ACHN (cell line): ENCODE measurements around the gene ECI2.

Experiments
- DNase-seq: peaks from one replicate; pipeline ENCODE4 v3.0.0-alpha.2; 2015
- in situ Hi-C: cut with HindIII; loops from 2 replicates; pipeline ENCODE4 v1.10.0; 2017; ENCODE audit warnings: low sequenced_read_pairs, low pct_ligation_motif_present, low pct_unique_long_range_greater_than_20kb

The ECI2 gene

DNA sequence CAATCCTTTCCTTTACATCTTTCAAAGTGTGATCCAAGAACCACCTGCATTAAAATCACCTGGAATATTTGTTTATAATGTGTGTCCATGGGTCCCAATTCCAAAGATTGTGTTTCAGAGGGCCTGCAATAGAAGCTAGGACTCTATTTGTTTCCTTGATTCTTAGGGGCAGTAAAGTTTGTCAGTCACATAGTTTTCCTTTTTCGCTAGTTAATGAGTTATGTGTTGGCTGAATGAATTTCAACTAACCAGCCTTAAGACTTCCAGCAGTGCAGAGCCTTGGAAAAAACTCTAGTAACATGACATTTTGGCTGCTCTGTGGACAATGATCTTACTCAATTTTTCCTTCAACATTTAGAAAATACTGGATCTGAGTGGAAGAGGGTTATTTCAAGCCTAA lies 67.7 kb downstream of the ECI2 start:
- in situ Hi-C loops: no loop called here
- DNase-seq: no peak

DNA sequence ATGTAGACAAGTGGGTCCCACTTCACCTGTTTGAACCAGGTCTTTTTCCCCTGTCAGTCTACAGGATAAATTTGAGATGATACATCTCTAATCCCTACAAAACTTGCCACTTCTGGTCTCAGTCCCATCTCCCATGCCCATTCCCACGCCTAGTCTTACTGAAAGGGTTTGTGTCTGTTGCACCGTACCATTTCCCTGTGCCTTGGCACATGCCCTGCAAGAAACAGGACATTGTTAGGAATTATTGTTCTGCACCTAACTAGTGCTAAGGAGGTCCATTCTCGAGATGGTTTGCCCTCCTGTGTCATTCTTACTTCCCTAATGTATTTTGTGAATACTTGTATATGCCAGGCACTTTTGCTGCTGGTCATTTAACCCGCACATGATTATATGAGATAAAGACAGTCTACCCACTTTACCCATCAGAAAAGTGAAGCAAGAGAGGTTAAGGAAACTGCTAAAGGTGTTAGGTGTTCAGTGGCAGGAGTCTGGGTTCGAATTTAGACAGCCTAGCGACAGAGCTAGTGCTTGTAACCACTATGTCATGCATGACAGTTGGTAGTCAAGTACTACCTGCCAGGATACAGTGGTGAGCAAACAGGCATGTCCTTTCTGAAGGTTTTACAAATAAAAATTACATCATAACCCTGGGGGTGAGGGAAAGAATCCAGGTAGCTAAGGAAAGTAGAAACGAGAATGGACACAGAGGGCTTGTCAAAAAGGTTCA lies 69.2 kb downstream of the ECI2 start:
- in situ Hi-C loops: no loop called here
- no peak for DNase-seq
